Loucy (cell line): ENCODE results near the gene CAMKV.

Experiments used
- H2AFZ ChIP-seq: fragments of 200-600 bp; sonication (generic); 2 replicates; pipeline ENCODE4 v1.6.0; 2016; ENCODE audit warnings: antibody characterized with exemption, mild to moderate bottlenecking, low read length, moderate library complexity
- H3F3A ChIP-seq: fragments of 200-600 bp; 2 replicates; pipeline ENCODE4 v1.6.0; 2016; ENCODE audit warnings: antibody characterized with exemption, low read depth, mild to moderate bottlenecking
- H3K27me3 ChIP-seq: fragments of 200-600 bp; sonication (generic); 2 replicates; pipeline ENCODE4 v1.6.1; 2014; ENCODE audit warnings: low read length, mild to moderate bottlenecking; ENCODE audit not compliant: insufficient read depth, poor library complexity, severe bottlenecking
- H3K36me3 ChIP-seq: fragments of 200-600 bp; sonication (generic); 2 replicates; pipeline ENCODE4 v1.6.1; 2016; ENCODE audit warnings: low read length; ENCODE audit not compliant: insufficient read depth
- H3K4me1 ChIP-seq: fragments of 200-600 bp; sonication (generic); 2 replicates; pipeline ENCODE4 v1.5.1; 2014; ENCODE audit warnings: low read length, mild to moderate bottlenecking; ENCODE audit not compliant: insufficient read depth, poor library complexity, severe bottlenecking
- H3K4me2 ChIP-seq: fragments of 200-600 bp; sonication (generic); 2 replicates; pipeline ENCODE4 v1.6.0; 2014; ENCODE audit warnings: antibody characterized with exemption, low read length, low read depth, mild to moderate bottlenecking; ENCODE audit not compliant: poor library complexity, severe bottlenecking
- H3K4me3 ChIP-seq: fragments of 200-600 bp; sonication (generic); 2 replicates; pipeline ENCODE4 v1.5.1; 2014; ENCODE audit warnings: low read length, mild to moderate bottlenecking, mixed read lengths; ENCODE audit not compliant: poor library complexity, severe bottlenecking
- H3K79me2 ChIP-seq: fragments of 200-600 bp; sonication (generic); 2 replicates; pipeline ENCODE4 v1.6.1; 2014; ENCODE audit warnings: low read length; ENCODE audit not compliant: insufficient read depth
- H3K9ac ChIP-seq: fragments of 200-600 bp; sonication (generic); 2 replicates; pipeline ENCODE4 v1.6.0; 2014; ENCODE audit warnings: mild to moderate bottlenecking, low read depth, low read length, moderate library complexity; ENCODE audit not compliant: poor library complexity, severe bottlenecking
- H3K9me2 ChIP-seq: fragments of 200-600 bp; sonication (generic); replicated peaks from 2 replicates; pipeline ENCODE4 v1.6.1; 2016; ENCODE audit warnings: low read depth, low read length, mixed read lengths
- H3K9me3 ChIP-seq: fragments of 200-600 bp; sonication (generic); 2 replicates; pipeline ENCODE4 v1.6.1; 2014; ENCODE audit warnings: mild to moderate bottlenecking, antibody characterized with exemption, low read length, low read depth; ENCODE audit not compliant: insufficient read depth
- H4K20me1 ChIP-seq: fragments of 200-600 bp; sonication (generic); 2 replicates; pipeline ENCODE4 v1.6.0; 2014; ENCODE audit warnings: antibody characterized with exemption, low read length, mild to moderate bottlenecking; ENCODE audit not compliant: insufficient read depth, poor library complexity, severe bottlenecking
- EZH2phosphoT487 ChIP-seq: fragments of 200-600 bp; IDR thresholded peaks from 2 replicates; pipeline ENCODE4 v1.6.1; 2018; ENCODE audit warnings: antibody characterized with exemption, mild to moderate bottlenecking, moderate library complexity, borderline replicate concordance
- TF ChIP-seq, protein P1 (sequence below): fragments of 200-600 bp; sonication (generic); conservative IDR thresholded peaks from 2 replicates; pipeline ENCODE4 v1.5.1; 2014; ENCODE audit warnings: mild to moderate bottlenecking, antibody characterized with exemption, low read length

CAMKV gene

DNA sequence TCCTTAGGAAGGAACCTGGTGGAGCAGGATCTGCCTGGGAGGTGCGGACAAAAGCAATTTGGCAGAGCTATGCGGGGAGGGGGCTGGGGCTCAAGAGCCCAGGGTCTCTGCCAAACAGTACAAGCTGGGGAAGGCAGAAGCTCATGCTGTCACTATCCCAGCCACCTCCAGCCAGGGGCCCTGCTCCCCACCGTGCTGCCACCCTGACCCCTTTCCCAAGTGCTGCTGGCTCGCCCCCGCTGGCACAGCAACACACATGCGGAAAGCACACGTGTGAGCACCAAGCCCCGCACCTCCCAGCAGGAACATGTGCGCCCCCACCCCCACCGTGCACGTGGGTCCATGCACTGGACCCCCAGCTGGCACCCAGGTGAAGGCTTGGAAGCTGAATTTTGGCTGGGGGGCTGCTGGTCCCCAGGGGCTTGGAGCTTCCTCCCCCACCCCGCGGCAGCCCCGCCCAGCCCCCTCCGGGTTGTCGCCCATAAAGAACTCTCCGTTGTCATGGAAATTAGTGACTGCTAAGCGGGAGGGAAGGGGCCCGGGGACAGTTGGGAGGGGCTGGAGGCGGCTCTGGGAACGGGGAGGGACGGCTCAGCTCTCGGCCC is 742 bp downstream of the CAMKV start:
- no peak overlapping the region for H2AFZ ChIP-seq
- no peaks in the 10 kb centered on the region for H3F3A ChIP-seq
- H3K36me3 ChIP-seq = no peaks in the 10 kb centered on the region
- no peaks in the 10 kb centered on the region for H3K79me2 ChIP-seq
- no peaks in the 10 kb centered on the region for H3K4me1 ChIP-seq
- TF ChIP-seq, protein P1, sequence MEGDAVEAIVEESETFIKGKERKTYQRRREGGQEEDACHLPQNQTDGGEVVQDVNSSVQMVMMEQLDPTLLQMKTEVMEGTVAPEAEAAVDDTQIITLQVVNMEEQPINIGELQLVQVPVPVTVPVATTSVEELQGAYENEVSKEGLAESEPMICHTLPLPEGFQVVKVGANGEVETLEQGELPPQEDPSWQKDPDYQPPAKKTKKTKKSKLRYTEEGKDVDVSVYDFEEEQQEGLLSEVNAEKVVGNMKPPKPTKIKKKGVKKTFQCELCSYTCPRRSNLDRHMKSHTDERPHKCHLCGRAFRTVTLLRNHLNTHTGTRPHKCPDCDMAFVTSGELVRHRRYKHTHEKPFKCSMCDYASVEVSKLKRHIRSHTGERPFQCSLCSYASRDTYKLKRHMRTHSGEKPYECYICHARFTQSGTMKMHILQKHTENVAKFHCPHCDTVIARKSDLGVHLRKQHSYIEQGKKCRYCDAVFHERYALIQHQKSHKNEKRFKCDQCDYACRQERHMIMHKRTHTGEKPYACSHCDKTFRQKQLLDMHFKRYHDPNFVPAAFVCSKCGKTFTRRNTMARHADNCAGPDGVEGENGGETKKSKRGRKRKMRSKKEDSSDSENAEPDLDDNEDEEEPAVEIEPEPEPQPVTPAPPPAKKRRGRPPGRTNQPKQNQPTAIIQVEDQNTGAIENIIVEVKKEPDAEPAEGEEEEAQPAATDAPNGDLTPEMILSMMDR = no peak
- TF ChIP-seq EZH2phosphoT487 = no peak
- no peak overlapping the region for H3K4me3 ChIP-seq
- no peaks in the 10 kb centered on the region for H3K27me3 ChIP-seq
- no peaks in the 10 kb centered on the region for H3K9me3 ChIP-seq
- no peaks in the 10 kb centered on the region for H3K9me2 ChIP-seq
- H4K20me1 ChIP-seq = no peaks in the 10 kb centered on the region
- no peak overlapping the region for H3K9ac ChIP-seq
- no peak overlapping the region for H3K4me2 ChIP-seq

DNA sequence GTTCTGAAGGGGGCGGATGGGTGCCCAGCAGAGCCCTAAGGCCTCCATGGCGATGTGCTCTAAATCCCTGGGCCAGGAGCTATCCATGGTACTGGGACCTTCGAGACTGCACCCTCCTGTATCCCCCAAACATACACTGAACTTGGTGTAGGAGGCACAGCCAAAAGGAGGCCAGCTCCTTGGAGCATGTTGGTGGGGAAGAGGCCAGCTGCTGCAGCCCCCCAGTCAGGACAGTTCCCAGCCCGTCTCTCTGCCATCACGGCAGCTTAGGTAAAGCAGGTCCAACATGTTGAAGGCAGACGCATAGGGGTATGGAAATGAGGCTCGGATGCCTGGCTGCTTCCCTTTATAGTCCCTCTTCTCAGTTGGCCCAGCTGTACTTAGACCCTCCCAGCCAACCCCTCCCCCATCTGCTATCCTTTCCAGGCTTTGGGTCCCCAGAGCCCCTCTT is 1.8 kb downstream of the CAMKV start:
- Histone ChIP-seq H3K9me3 (no peaks in the 10 kb centered on the region), H3K36me3 (no peaks in the 10 kb centered on the region), H3K9me2 (no peaks in the 10 kb centered on the region), H3K79me2 (no peaks in the 10 kb centered on the region), H3K9ac (no peak overlapping the region), H3F3A (no peaks in the 10 kb centered on the region), H3K4me3 (no peak overlapping the region), H3K27me3 (no peaks in the 10 kb centered on the region), H4K20me1 (no peaks in the 10 kb centered on the region), H3K4me2 (no peak overlapping the region), H2AFZ (no peak overlapping the region), H3K4me1 (no peaks in the 10 kb centered on the region)
- no peak for TF ChIP-seq EZH2phosphoT487
- TF ChIP-seq, protein P1 = no peak

DNA sequence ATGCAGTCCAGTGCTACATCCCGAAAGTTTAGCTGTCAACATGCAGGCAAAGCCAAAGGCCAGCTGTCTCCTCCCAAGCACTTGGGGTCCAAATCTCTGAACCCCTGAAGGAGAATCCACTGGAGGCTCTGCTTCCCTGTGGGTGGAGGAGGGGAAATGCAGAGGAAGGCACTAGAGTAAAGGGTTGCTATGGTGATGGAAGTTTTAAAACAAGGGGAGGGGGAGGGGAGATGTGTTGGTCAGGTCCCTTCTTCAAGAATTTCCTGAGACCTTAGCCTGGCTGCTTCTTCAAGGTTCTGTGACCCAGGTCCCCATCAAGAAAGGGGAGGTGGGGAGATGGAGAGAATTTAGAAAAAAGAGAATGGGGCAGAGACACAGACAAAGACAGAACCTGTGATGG is 2.3 kb downstream of the CAMKV start:
- Histone ChIP-seq H3K36me3 (no peaks in the 10 kb centered on the region), H3K9me3 (no peaks in the 10 kb centered on the region), H3K4me3 (no peak overlapping the region), H3K4me1 (no peaks in the 10 kb centered on the region), H3K9ac (no peak overlapping the region), H3K79me2 (no peaks in the 10 kb centered on the region), H3F3A (no peaks in the 10 kb centered on the region), H3K4me2 (no peak overlapping the region), H4K20me1 (no peaks in the 10 kb centered on the region), H2AFZ (no peak overlapping the region), H3K9me2 (no peaks in the 10 kb centered on the region), H3K27me3 (no peaks in the 10 kb centered on the region)
- TF ChIP-seq, protein P1 = no peak
- no peak for TF ChIP-seq EZH2phosphoT487
